ENCODE results near the gene MAML2.

Gene MAML2

GRCh38 chr11:96267001-96267495, 75.9 kb downstream of the MAML2 start:
- no peaks in the 10 kb centered on the region for H3K36me3 ChIP-seq (ENCODE audit: control insufficient read depth, insufficient read depth, low read length)
- no peaks in the 10 kb centered on the region for H3K9me3 ChIP-seq (ENCODE audit: control insufficient read depth, insufficient read depth, low read length)
- no peak overlapping the region for H3K4me3 ChIP-seq (ENCODE audit: low read depth, low read length)
- no peak overlapping the region for H3K9ac ChIP-seq (ENCODE audit: low read depth, low read length)
- H3K27ac ChIP-seq (ENCODE audit: low read depth, low read length), result no peak overlapping the region
- H3K4me1 ChIP-seq (ENCODE audit: control insufficient read depth, insufficient read depth, low read length), result peaks cover 10% of the 10 kb centered on the region
- no peaks in the 10 kb centered on the region for H3K27me3 ChIP-seq (ENCODE audit: control insufficient read depth, insufficient read depth, low read length)

DNA sequence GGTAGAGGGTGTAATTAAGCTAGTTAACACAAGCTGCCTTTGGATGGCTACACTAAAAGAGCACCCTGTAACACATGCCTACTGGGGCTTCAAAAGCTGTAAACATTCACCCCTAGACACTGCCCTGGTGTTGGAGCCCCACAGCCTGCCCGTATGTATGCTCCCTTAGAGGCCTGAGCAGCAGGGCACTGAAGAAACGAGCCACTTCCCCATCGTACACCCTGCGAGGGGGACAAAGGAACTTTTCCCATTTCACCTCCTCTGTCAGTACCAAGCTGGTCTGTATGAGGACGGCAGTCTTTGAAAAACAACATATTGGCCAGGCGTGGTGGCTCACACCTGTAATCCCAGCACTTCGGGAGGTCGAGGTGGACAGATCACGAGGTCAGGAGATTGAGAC, 77.0 kb downstream of the MAML2 start:
- H3K36me3 ChIP-seq (ENCODE audit: control insufficient read depth, insufficient read depth, low read length), result no peaks in the 10 kb centered on the region
- no peaks in the 10 kb centered on the region for H3K27me3 ChIP-seq (ENCODE audit: control insufficient read depth, insufficient read depth, low read length)
- H3K9me3 ChIP-seq (ENCODE audit: control insufficient read depth, insufficient read depth, low read length), result no peaks in the 10 kb centered on the region
- H3K4me3 ChIP-seq (ENCODE audit: low read depth, low read length), result no peak overlapping the region
- H3K9ac ChIP-seq (ENCODE audit: low read depth, low read length), result no peak overlapping the region
- H3K27ac ChIP-seq (ENCODE audit: low read depth, low read length), result no peak overlapping the region
- peaks cover 10% of the 10 kb centered on the region for H3K4me1 ChIP-seq (ENCODE audit: control insufficient read depth, insufficient read depth, low read length)

DNA sequence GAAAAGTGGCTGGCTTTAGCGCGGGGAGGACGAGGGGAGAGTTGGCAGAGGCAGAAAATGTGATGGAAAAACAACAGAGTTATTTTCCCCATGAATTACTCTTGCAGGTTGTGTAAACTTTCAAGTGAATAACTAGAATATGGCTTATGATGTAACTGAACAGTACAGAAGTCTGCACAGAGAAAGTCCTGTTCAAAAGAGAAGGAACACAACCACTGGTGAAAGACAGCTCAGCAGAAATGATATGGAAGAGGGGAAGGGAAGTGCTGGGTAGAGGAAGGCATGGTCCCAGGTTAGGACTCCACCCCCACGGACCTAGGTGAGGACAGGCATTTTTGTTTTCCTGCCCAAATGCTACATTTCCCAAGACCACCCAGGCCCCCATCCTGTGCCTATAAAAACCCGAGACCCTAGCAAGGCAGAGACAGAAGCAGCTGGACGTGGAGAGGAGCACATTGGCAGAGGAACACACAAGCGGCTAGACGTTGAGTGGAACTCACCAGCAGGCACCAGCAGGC, 77.7 kb downstream of the MAML2 start:
- no peak overlapping the region for H3K9ac ChIP-seq (ENCODE audit: low read depth, low read length)
- no peak overlapping the region for H3K4me3 ChIP-seq (ENCODE audit: low read depth, low read length)
- no peaks in the 10 kb centered on the region for H3K27me3 ChIP-seq (ENCODE audit: control insufficient read depth, insufficient read depth, low read length)
- H3K36me3 ChIP-seq (ENCODE audit: control insufficient read depth, insufficient read depth, low read length), result no peaks in the 10 kb centered on the region
- peaks cover 10% of the 10 kb centered on the region for H3K4me1 ChIP-seq (ENCODE audit: control insufficient read depth, insufficient read depth, low read length)
- H3K27ac ChIP-seq (ENCODE audit: low read depth, low read length), result no peak overlapping the region
- H3K9me3 ChIP-seq (ENCODE audit: control insufficient read depth, insufficient read depth, low read length), result no peaks in the 10 kb centered on the region

DNA sequence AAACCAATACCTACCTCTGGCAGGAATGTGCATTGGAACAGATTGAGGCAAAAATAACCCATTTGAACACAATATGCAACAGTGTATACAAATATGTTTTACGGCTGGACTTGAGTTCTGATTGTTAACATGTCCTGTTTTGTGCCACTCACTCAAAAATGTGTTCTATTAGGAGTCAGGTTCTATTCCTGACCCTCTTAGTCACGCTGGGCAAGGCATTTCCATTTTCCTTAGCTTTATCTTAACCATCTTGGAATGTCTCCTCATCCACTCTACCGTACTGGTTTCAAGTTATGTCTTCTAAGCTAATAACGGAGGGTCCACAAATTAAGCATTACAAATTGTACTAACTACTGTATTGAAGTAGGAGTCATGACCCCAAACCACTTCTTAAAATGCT, 78.6 kb downstream of the MAML2 start:
- Histone ChIP-seq H3K27ac (ENCODE audit: low read depth, low read length) (no peak overlapping the region), H3K27me3 (ENCODE audit: control insufficient read depth, insufficient read depth, low read length) (no peaks in the 10 kb centered on the region)

GRCh38 chr11:96263238-96263763, 79.7 kb downstream of the MAML2 start:
- Histone ChIP-seq H3K9ac (ENCODE audit: low read depth, low read length) (no peak overlapping the region), H3K27me3 (ENCODE audit: control insufficient read depth, insufficient read depth, low read length) (no peaks in the 10 kb centered on the region), H3K9me3 (ENCODE audit: control insufficient read depth, insufficient read depth, low read length) (no peaks in the 10 kb centered on the region), H3K4me3 (ENCODE audit: low read depth, low read length) (no peak overlapping the region), H3K4me1 (ENCODE audit: control insufficient read depth, insufficient read depth, low read length) (peaks cover 10% of the 10 kb centered on the region), H3K27ac (ENCODE audit: low read depth, low read length) (no peak overlapping the region), H3K36me3 (ENCODE audit: control insufficient read depth, insufficient read depth, low read length) (no peaks in the 10 kb centered on the region)

More for the DNA sequence above, 78.6 kb downstream of the MAML2 start:
- H3K9ac ChIP-seq (ENCODE audit: low read depth, low read length), result no peak overlapping the region
- H3K9me3 ChIP-seq (ENCODE audit: control insufficient read depth, insufficient read depth, low read length), result no peaks in the 10 kb centered on the region
- no peak overlapping the region for H3K4me3 ChIP-seq (ENCODE audit: low read depth, low read length)
- peaks cover 10% of the 10 kb centered on the region for H3K4me1 ChIP-seq (ENCODE audit: control insufficient read depth, insufficient read depth, low read length)
- no peaks in the 10 kb centered on the region for H3K36me3 ChIP-seq (ENCODE audit: control insufficient read depth, insufficient read depth, low read length)

GRCh38 chr11:96260532-96260931, 82.5 kb downstream of the MAML2 start:
- Histone ChIP-seq H3K9ac (ENCODE audit: low read depth, low read length) (no peak overlapping the region), H3K27me3 (ENCODE audit: control insufficient read depth, insufficient read depth, low read length) (no peaks in the 10 kb centered on the region), H3K9me3 (ENCODE audit: control insufficient read depth, insufficient read depth, low read length) (no peaks in the 10 kb centered on the region), H3K36me3 (ENCODE audit: control insufficient read depth, insufficient read depth, low read length) (no peaks in the 10 kb centered on the region), H3K4me1 (ENCODE audit: control insufficient read depth, insufficient read depth, low read length) (peaks cover 7% of the 10 kb centered on the region; the same call in 1 of the 2 replicates), H3K4me3 (ENCODE audit: low read depth, low read length) (no peak overlapping the region), H3K27ac (ENCODE audit: low read depth, low read length) (no peak overlapping the region)

- Histone ChIP-seq H3K9me3 (ENCODE audit: control insufficient read depth, insufficient read depth, low read length) (no peaks in the 10 kb centered on the region), H3K4me1 (ENCODE audit: control insufficient read depth, insufficient read depth, low read length) (peaks cover 7% of the 10 kb centered on the region; the same call in 1 of the 2 replicates), H3K9ac (ENCODE audit: low read depth, low read length) (no peak overlapping the region), H3K36me3 (ENCODE audit: control insufficient read depth, insufficient read depth, low read length) (no peaks in the 10 kb centered on the region), H3K27me3 (ENCODE audit: control insufficient read depth, insufficient read depth, low read length) (no peaks in the 10 kb centered on the region), H3K4me3 (ENCODE audit: low read depth, low read length) (no peak overlapping the region), H3K27ac (ENCODE audit: low read depth, low read length) (no peak overlapping the region)
These were observed 82.9 kb downstream of the MAML2 start for GRCh38 chr11:96260067-96260511.

GRCh38 chr11:96259134-96259830, 83.7 kb downstream of the MAML2 start:
- Histone ChIP-seq H3K27me3 (ENCODE audit: control insufficient read depth, insufficient read depth, low read length) (no peaks in the 10 kb centered on the region), H3K4me3 (ENCODE audit: low read depth, low read length) (no peak overlapping the region), H3K9ac (ENCODE audit: low read depth, low read length) (no peak overlapping the region), H3K4me1 (ENCODE audit: control insufficient read depth, insufficient read depth, low read length) (peaks cover 9% of the 10 kb centered on the region; the same call in 1 of the 2 replicates), H3K36me3 (ENCODE audit: control insufficient read depth, insufficient read depth, low read length) (no peaks in the 10 kb centered on the region), H3K9me3 (ENCODE audit: control insufficient read depth, insufficient read depth, low read length) (no peaks in the 10 kb centered on the region), H3K27ac (ENCODE audit: low read depth, low read length) (no peak overlapping the region)

- peaks cover 18% of the 10 kb centered on the region; the same call in 1 of the 2 replicates for H3K4me1 ChIP-seq (ENCODE audit: control insufficient read depth, insufficient read depth, low read length)
- no peak overlapping the region for H3K9ac ChIP-seq (ENCODE audit: low read depth, low read length)
- H3K4me3 ChIP-seq (ENCODE audit: low read depth, low read length), result no peak overlapping the region
- H3K36me3 ChIP-seq (ENCODE audit: control insufficient read depth, insufficient read depth, low read length), result no peaks in the 10 kb centered on the region
- H3K9me3 ChIP-seq (ENCODE audit: control insufficient read depth, insufficient read depth, low read length), result no peaks in the 10 kb centered on the region
- no peaks in the 10 kb centered on the region for H3K27me3 ChIP-seq (ENCODE audit: control insufficient read depth, insufficient read depth, low read length)
- no peak overlapping the region for H3K27ac ChIP-seq (ENCODE audit: low read depth, low read length)
These were observed 84.7 kb downstream of the MAML2 start for GRCh38 chr11:96257972-96258934.

DNA sequence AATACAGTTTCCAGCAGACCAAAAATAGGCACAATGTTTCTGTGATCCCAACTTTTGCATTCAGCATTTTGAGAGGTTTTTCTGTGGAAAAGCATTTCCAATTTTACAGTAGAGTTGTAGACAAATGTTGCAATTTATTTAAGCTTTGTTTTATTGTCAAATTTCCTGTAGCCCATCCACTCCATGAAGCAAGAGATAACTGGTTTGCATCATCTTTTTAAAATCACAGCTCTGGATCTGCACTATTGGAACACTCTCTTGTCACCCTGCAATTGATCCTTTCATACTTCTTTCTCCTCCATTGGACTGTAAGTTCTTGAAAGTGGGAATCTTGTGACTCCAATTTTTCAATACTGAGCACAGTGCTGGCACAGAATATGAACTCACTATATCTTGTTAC, 86.0 kb downstream of the MAML2 start:
- Histone ChIP-seq H3K4me3 (ENCODE audit: low read depth, low read length) (no peak overlapping the region), H3K27me3 (ENCODE audit: control insufficient read depth, insufficient read depth, low read length) (no peaks in the 10 kb centered on the region), H3K9me3 (ENCODE audit: control insufficient read depth, insufficient read depth, low read length) (no peaks in the 10 kb centered on the region), H3K9ac (ENCODE audit: low read depth, low read length) (no peak overlapping the region), H3K4me1 (ENCODE audit: control insufficient read depth, insufficient read depth, low read length) (peaks cover 26% of the 10 kb centered on the region), H3K27ac (ENCODE audit: low read depth, low read length) (no peak overlapping the region), H3K36me3 (ENCODE audit: control insufficient read depth, insufficient read depth, low read length) (no peaks in the 10 kb centered on the region)

All from HUES48 (cell line).